Measurements from ENCODE around the gene REC8.

GRCh38 chr14:24127673-24128072 is 44.2 kb upstream of the REC8 start:
- TF ChIP-seq, protein P1, sequence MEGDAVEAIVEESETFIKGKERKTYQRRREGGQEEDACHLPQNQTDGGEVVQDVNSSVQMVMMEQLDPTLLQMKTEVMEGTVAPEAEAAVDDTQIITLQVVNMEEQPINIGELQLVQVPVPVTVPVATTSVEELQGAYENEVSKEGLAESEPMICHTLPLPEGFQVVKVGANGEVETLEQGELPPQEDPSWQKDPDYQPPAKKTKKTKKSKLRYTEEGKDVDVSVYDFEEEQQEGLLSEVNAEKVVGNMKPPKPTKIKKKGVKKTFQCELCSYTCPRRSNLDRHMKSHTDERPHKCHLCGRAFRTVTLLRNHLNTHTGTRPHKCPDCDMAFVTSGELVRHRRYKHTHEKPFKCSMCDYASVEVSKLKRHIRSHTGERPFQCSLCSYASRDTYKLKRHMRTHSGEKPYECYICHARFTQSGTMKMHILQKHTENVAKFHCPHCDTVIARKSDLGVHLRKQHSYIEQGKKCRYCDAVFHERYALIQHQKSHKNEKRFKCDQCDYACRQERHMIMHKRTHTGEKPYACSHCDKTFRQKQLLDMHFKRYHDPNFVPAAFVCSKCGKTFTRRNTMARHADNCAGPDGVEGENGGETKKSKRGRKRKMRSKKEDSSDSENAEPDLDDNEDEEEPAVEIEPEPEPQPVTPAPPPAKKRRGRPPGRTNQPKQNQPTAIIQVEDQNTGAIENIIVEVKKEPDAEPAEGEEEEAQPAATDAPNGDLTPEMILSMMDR (IDR thresholded peaks at IDR 0.05), result no peak
- TF ChIP-seq POLR2A (IDR thresholded peaks at IDR 0.05), result no peak
